K562 (cell line): ENCODE results near the gene CALM3. TPM values are rescaled to one million over a fixed set of nuclear protein-coding genes. Genes with fewer than 3 reads are reported as not detected.

Experiments used
- BCL6 ChIP-seq: fragments of 250-450 bp; sonication (Bioruptor Pico); IDR thresholded peaks from 2 replicates; pipeline ENCODE4 v1.4.0; 2020
- DMBX1 ChIP-seq: fragments of 250-450 bp; sonication (Bioruptor Pico); IDR thresholded peaks from 2 replicates; pipeline ENCODE4 v1.8.0; 2022; ENCODE audit warnings: inconsistent platforms, mild to moderate bottlenecking, moderate library complexity, borderline replicate concordance
- ETS2 ChIP-seq: IDR thresholded peaks from 2 replicates; pipeline ENCODE4 v1.6.1; 2016; ENCODE audit warnings: borderline replicate concordance, missing genetic modification characterization, mild to moderate bottlenecking, moderate library complexity, missing compliant biosample characterization; ENCODE audit not compliant: poor library complexity, severe bottlenecking
- FOXK2 ChIP-seq, 2 experiments: fragments of 450-650 bp; IDR thresholded peaks in 1 of 2; conservative IDR thresholded peaks in 1 of 2; 2 replicates each; pipeline ENCODE4 v1.6.1; 2016; ENCODE audit warnings: low read depth in 2 of 2, mild to moderate bottlenecking in 1 of 2
- HEY1 ChIP-seq: fragments of 250-450 bp; sonication (Bioruptor Pico); IDR thresholded peaks from 2 replicates; pipeline ENCODE4 v1.5.0; 2020; ENCODE audit warnings: mild to moderate bottlenecking, moderate library complexity, borderline replicate concordance
- HMGN3 ChIP-seq: IDR thresholded peaks from 2 replicates; pipeline ENCODE4 v1.6.1; 2011; ENCODE audit warnings: borderline replicate concordance, low read depth, mild to moderate bottlenecking, mixed read lengths, low read length; ENCODE audit not compliant: insufficient read length; ENCODE audit errors: extremely low read depth
- IFI16 ChIP-seq: fragments of 250-450 bp; sonication (Bioruptor Pico); IDR thresholded peaks from 2 replicates; pipeline ENCODE4 v2.1.2; 2022; ENCODE audit warnings: mild to moderate bottlenecking, inconsistent platforms
- KAT7 ChIP-seq: sonication (generic); formaldehyde crosslinking; IDR thresholded peaks from 2 replicates; pipeline ENCODE4 v1.8.0; 2022; ENCODE audit warnings: missing genetic modification reagents, mild to moderate bottlenecking, borderline replicate concordance
- KDM2B ChIP-seq: fragments of 250-450 bp; sonication (Bioruptor Pico); IDR thresholded peaks from 2 replicates; pipeline ENCODE4 v1.8.0; 2021; ENCODE audit warnings: mild to moderate bottlenecking, moderate library complexity
- MED1 ChIP-seq: sonication (generic); formaldehyde crosslinking; IDR thresholded peaks from 2 replicates; pipeline ENCODE4 v1.8.1; 2023; ENCODE audit warnings: missing genetic modification reagents, borderline replicate concordance
- MIER1 ChIP-seq: fragments of 450-650 bp; IDR thresholded peaks from 2 replicates; pipeline ENCODE4 v1.6.1; 2016; ENCODE audit warnings: antibody characterized with exemption, mild to moderate bottlenecking, low read depth
- MYC ChIP-seq, 2 experiments: fragments of 250-450 bp in 1 of 2; sonication (Bioruptor Pico) in 1 of 2; IDR thresholded peaks; 2 replicates each; pipeline versions ENCODE4 v1.5.1 to v1.6.1; 2012 to 2021; ENCODE audit warnings: low read depth in 2 of 2, borderline replicate concordance in 1 of 2, improper control_type of control experiment in 1 of 2, low read length in 1 of 2, mild to moderate bottlenecking in 1 of 2, moderate library complexity in 1 of 2
- NCOA4 ChIP-seq: fragments of 450-650 bp; IDR thresholded peaks from 2 replicates; pipeline ENCODE4 v1.6.1; 2018; ENCODE audit warnings: mild to moderate bottlenecking; ENCODE audit not compliant: partially characterized antibody
- PYGO2 ChIP-seq: fragments of 450-650 bp; IDR thresholded peaks from 2 replicates; pipeline ENCODE4 v1.6.1; 2016; ENCODE audit warnings: mild to moderate bottlenecking, missing genetic modification characterization, moderate library complexity, missing compliant biosample characterization
- RCOR1 ChIP-seq, 2 experiments: IDR thresholded peaks; 2 replicates each; pipeline ENCODE4 v1.6.1; 2012; ENCODE audit warnings: low read depth in 2 of 2, low read length in 2 of 2, borderline replicate concordance in 1 of 2, improper control_type of control experiment in 1 of 2
- SIRT6 ChIP-seq: IDR thresholded peaks from one replicate; pipeline ENCODE4 v1.6.1; 2012; ENCODE audit warnings: low read depth, mild to moderate bottlenecking, control low read depth, inconsistent platforms, low read length, moderate library complexity
- SRF ChIP-seq, 2 experiments: fragments of 250-450, 450-650 bp in 1 of 2; sonication (Bioruptor Pico) in 1 of 2; sonication (generic) in 1 of 2; formaldehyde crosslinking; IDR thresholded peaks; 2 replicates each; pipeline versions ENCODE4 v1.5.0 to v1.5.1; 2020 to 2022; ENCODE audit warnings: mild to moderate bottlenecking in 1 of 2, missing genetic modification reagents in 1 of 2
- ZNF57 ChIP-seq: fragments of 450-650 bp; formaldehyde crosslinking; IDR thresholded peaks from 2 replicates; pipeline ENCODE4 v1.4.0; 2020; ENCODE audit warnings: mild to moderate bottlenecking, moderate library complexity
- polyA plus RNA-seq, 8 experiments: library from polyadenylated mRNA; depleted of rRNA in 4 of 8; stranded (reverse) in 5 of 8; unstranded in 3 of 8; fragments of >200 nt; fragmentation: Nextera tagmentation in 2 of 8; fragmentation: Illumina TruSeq in 1 of 8; extraction: Ambion mirVana in 2 of 8; extraction: Trizol in 1 of 8; gene quantifications; 2 replicates each; pipeline versions ENCODE4 v1.2.1 to v1.2.3, GENCODE V29; 2011 to 2014; ENCODE audit warnings: inconsistent platforms in 1 of 8, missing spikeins in 1 of 8
- total RNA-seq, 7 experiments: library from RNA; depleted of rRNA in 6 of 7; stranded (reverse); fragments of >200 nt in 6 of 7; fragmentation: Illumina TruSeq in 2 of 7; extraction: Trizol in 2 of 7; gene quantifications; 2 replicates each; pipeline versions ENCODE4 v1.2.1 to v1.2.3, GENCODE V29; 2011 to 2021; ENCODE audit warnings: low replicate concordance in 1 of 7
- TF ChIP-seq, protein P1 (sequence below): sonication (generic); formaldehyde crosslinking; IDR thresholded peaks from 2 replicates; pipeline ENCODE4 v1.8.1; 2023; ENCODE audit warnings: mild to moderate bottlenecking, missing genetic modification reagents
- TF ChIP-seq, protein P2 (sequence below): fragments of 200-800 bp; sonication (Bioruptor generic); IDR thresholded peaks from 2 replicates; pipeline ENCODE4 v1.6.1; 2017; ENCODE audit warnings: missing genetic modification characterization, missing compliant biosample characterization
- TF ChIP-seq, protein P3 (sequence below): fragments of 450-650 bp; IDR thresholded peaks from 2 replicates; pipeline ENCODE4 v1.7.0; 2016; ENCODE audit warnings: borderline replicate concordance

CALM3 gene
- total and polyA plus RNA-seq, 9 of the 15 experiments (the other 6 are each of a cell fraction or from before 2014, with no cell fraction given): 34.6 to 350 (median 156) TPM

DNA sequence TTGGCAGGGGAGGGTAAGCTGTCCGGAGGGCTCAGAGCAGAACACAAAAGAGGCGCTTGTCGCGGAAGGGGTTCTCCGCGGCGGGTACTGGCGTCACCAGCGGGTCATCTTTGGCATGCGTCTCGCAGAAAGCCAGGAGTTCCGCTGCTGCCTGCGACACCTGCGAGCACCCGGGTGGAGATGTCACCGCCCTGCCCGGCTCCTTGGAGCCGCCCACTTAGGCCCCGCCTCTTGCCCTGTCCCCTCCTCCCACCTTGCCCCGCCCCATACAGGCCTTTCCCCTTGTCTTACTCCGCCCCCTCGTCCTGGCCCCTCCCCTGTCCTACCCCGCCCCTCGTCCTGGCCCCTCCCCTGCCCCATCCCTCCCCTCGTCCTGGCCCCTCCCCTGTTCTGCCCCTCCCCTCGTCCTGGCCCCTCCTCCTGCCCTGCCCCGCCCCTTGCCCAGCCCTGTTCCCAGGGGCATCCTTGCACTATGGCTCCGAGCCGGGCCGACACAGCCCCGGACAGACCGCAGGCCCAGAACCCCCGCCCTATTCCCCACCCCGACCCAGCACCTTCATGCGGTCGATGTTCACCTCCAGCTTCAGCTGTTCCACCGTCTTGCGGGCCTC is 33.0 kb downstream of the CALM3 start (continued):
- no peak for TF ChIP-seq SIRT6
- no peak for TF ChIP-seq HEY1 (CRISPR knock-in tag)
- no peak for TF ChIP-seq DMBX1 (CRISPR knock-in tag)
- no peak for TF ChIP-seq MYC (IDR thresholded peaks at IDR 0.05; ENCODE audit: low read depth, low read length)
- TF ChIP-seq MYC (CRISPR knock-in tag; IDR thresholded peaks at IDR 0.05; ENCODE audit: borderline replicate concordance, low read depth): no peak
- no peak for TF ChIP-seq NCOA4
- no peak for TF ChIP-seq FOXK2 (conservative IDR thresholded peaks at IDR 0.05 in 1 of 2, IDR thresholded peaks at IDR 0.05 in 1 of 2; ENCODE audit: low read depth in 2 of 2)
- TF ChIP-seq SRF (CRISPR knock-in tag; IDR thresholded peaks at IDR 0.05): peak in 1 of 2 experiments; percentile 26; a peak in 1 of 4 replicates
- TF ChIP-seq BCL6 (CRISPR knock-in tag): no peak
- no peak for TF ChIP-seq IFI16 (CRISPR knock-in tag)
- TF ChIP-seq MED1 (CRISPR knock-in tag): no peak
- no peak for TF ChIP-seq ZNF57
- peak; percentile 52; the same call in 1 of the 2 replicates for TF ChIP-seq KAT7 (CRISPR knock-in tag)
- TF ChIP-seq, protein P1, sequence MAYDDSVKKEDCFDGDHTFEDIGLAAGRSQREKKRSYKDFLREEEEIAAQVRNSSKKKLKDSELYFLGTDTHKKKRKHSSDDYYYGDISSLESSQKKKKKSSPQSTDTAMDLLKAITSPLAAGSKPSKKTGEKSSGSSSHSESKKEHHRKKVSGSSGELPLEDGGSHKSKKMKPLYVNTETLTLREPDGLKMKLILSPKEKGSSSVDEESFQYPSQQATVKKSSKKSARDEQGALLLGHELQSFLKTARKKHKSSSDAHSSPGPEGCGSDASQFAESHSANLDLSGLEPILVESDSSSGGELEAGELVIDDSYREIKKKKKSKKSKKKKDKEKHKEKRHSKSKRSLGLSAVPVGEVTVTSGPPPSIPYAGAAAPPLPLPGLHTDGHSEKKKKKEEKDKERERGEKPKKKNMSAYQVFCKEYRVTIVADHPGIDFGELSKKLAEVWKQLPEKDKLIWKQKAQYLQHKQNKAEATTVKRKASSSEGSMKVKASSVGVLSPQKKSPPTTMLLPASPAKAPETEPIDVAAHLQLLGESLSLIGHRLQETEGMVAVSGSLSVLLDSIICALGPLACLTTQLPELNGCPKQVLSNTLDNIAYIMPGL (CRISPR knock-in tag): no peak
- TF ChIP-seq RCOR1 (IDR thresholded peaks at IDR 0.05; ENCODE audit: borderline replicate concordance in 1 of 2, low read depth in 2 of 2, low read length in 2 of 2): no peak; a peak in 1 of 4 replicates
- TF ChIP-seq, protein P2, sequence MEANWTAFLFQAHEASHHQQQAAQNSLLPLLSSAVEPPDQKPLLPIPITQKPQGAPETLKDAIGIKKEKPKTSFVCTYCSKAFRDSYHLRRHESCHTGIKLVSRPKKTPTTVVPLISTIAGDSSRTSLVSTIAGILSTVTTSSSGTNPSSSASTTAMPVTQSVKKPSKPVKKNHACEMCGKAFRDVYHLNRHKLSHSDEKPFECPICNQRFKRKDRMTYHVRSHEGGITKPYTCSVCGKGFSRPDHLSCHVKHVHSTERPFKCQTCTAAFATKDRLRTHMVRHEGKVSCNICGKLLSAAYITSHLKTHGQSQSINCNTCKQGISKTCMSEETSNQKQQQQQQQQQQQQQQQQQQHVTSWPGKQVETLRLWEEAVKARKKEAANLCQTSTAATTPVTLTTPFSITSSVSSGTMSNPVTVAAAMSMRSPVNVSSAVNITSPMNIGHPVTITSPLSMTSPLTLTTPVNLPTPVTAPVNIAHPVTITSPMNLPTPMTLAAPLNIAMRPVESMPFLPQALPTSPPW (CRISPR knock-in tag): peak; percentile 61; the same call in 1 of the 2 replicates
- TF ChIP-seq, protein P3, sequence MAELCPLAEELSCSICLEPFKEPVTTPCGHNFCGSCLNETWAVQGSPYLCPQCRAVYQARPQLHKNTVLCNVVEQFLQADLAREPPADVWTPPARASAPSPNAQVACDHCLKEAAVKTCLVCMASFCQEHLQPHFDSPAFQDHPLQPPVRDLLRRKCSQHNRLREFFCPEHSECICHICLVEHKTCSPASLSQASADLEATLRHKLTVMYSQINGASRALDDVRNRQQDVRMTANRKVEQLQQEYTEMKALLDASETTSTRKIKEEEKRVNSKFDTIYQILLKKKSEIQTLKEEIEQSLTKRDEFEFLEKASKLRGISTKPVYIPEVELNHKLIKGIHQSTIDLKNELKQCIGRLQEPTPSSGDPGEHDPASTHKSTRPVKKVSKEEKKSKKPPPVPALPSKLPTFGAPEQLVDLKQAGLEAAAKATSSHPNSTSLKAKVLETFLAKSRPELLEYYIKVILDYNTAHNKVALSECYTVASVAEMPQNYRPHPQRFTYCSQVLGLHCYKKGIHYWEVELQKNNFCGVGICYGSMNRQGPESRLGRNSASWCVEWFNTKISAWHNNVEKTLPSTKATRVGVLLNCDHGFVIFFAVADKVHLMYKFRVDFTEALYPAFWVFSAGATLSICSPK: no peak
- TF ChIP-seq ETS2: no peak
- TF ChIP-seq MIER1: no peak
- peak; percentile 29; the same call in 1 of the 2 replicates for TF ChIP-seq KDM2B (CRISPR knock-in tag)
- no peak for TF ChIP-seq HMGN3
- no peak for TF ChIP-seq PYGO2 (tag)
